Ishikawa (cell line): ENCODE measurements around the gene SYP.

Experiments used
- CEBPB ChIP-seq: IDR thresholded peaks from 2 replicates; pipeline ENCODE4 v1.6.1; 2012
- CREB1 ChIP-seq: IDR thresholded peaks from 2 replicates; pipeline ENCODE4 v1.6.1; 2012; ENCODE audit warnings: low read depth
- EP300 ChIP-seq: IDR thresholded peaks from 2 replicates; pipeline ENCODE4 v1.6.1; 2012; ENCODE audit warnings: borderline replicate concordance
- FOXM1 ChIP-seq: IDR thresholded peaks from 2 replicates; pipeline ENCODE4 v1.6.1; 2012; ENCODE audit warnings: low read depth, borderline replicate concordance
- NFIC ChIP-seq: IDR thresholded peaks from 2 replicates; pipeline ENCODE4 v1.6.1; 2012
- RAD21 ChIP-seq: IDR thresholded peaks from 2 replicates; pipeline ENCODE4 v1.6.1; 2012; ENCODE audit warnings: low read depth
- TAF1 ChIP-seq: IDR thresholded peaks from 2 replicates; pipeline ENCODE4 v1.6.1; 2012; ENCODE audit warnings: low read depth, mild to moderate bottlenecking
- TCF12 ChIP-seq: IDR thresholded peaks from 2 replicates; pipeline ENCODE4 v1.6.1; 2012; ENCODE audit warnings: low read depth
- TEAD4 ChIP-seq: IDR thresholded peaks from 2 replicates; pipeline ENCODE4 v1.6.1; 2012
- YY1 ChIP-seq: IDR thresholded peaks from 2 replicates; pipeline ENCODE4 v1.6.1; 2012; ENCODE audit warnings: low read depth
- ZBTB7A ChIP-seq: IDR thresholded peaks from 2 replicates; pipeline ENCODE4 v1.6.1; 2012; ENCODE audit warnings: low read depth
- TF ChIP-seq, protein P1 (sequence below): IDR thresholded peaks from 2 replicates; pipeline ENCODE4 v1.6.1; 2012
- TF ChIP-seq, protein P2 (sequence below): IDR thresholded peaks from 2 replicates; pipeline ENCODE4 v1.6.1; 2012
- TF ChIP-seq, protein P3 (sequence below): IDR thresholded peaks from 2 replicates; pipeline ENCODE4 v1.6.1; 2012; ENCODE audit warnings: low read depth, mild to moderate bottlenecking

DNA sequence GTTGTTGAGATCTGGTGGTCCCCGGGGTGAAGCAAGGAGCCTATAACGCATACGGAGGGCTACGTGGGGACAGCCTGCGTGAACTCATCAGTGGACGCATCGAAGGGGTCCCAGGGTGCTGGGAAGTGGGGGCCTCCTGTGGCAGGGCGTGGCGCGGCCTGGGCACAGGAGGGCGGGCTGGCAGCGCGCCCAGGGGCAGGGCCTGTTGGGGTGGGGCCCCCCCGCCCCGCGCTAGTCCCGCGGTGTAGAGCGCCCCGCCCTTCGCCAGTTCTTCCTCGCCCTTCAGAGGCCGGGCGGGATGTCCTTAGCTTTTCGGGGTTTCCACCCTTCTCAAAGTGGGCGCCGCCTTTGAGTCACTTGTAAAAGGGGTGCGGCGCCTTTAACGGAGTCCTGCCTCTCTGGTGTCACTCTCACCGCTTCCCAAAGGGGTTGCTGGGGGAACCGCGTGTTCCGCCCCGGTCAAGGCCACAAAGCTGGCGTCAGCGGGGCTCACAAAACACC lies 27.7 kb downstream of the SYP start:
- TF ChIP-seq, protein P1, sequence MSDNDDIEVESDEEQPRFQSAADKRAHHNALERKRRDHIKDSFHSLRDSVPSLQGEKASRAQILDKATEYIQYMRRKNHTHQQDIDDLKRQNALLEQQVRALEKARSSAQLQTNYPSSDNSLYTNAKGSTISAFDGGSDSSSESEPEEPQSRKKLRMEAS, result no peak; the same call in 1 of the 2 replicates
- TF ChIP-seq CEBPB (no peak), FOXM1 (no peak), ZBTB7A (no peak), YY1 (no peak), TEAD4 (no peak), NFIC (peak; percentile 75), TAF1 (no peak), EP300 (no peak), RAD21 (no peak), TCF12 (no peak; the same call in 1 of the 2 replicates), CREB1 (no peak)
- TF ChIP-seq, protein P2, sequence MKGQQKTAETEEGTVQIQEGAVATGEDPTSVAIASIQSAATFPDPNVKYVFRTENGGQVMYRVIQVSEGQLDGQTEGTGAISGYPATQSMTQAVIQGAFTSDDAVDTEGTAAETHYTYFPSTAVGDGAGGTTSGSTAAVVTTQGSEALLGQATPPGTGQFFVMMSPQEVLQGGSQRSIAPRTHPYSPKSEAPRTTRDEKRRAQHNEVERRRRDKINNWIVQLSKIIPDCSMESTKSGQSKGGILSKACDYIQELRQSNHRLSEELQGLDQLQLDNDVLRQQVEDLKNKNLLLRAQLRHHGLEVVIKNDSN, result no peak
- TF ChIP-seq, protein P3, sequence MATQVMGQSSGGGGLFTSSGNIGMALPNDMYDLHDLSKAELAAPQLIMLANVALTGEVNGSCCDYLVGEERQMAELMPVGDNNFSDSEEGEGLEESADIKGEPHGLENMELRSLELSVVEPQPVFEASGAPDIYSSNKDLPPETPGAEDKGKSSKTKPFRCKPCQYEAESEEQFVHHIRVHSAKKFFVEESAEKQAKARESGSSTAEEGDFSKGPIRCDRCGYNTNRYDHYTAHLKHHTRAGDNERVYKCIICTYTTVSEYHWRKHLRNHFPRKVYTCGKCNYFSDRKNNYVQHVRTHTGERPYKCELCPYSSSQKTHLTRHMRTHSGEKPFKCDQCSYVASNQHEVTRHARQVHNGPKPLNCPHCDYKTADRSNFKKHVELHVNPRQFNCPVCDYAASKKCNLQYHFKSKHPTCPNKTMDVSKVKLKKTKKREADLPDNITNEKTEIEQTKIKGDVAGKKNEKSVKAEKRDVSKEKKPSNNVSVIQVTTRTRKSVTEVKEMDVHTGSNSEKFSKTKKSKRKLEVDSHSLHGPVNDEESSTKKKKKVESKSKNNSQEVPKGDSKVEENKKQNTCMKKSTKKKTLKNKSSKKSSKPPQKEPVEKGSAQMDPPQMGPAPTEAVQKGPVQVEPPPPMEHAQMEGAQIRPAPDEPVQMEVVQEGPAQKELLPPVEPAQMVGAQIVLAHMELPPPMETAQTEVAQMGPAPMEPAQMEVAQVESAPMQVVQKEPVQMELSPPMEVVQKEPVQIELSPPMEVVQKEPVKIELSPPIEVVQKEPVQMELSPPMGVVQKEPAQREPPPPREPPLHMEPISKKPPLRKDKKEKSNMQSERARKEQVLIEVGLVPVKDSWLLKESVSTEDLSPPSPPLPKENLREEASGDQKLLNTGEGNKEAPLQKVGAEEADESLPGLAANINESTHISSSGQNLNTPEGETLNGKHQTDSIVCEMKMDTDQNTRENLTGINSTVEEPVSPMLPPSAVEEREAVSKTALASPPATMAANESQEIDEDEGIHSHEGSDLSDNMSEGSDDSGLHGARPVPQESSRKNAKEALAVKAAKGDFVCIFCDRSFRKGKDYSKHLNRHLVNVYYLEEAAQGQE, result no peak
